ENCODE results near the gene COL6A1.
"Not testable (repeated sequence)": the region's sequence is repeated elsewhere in the genome, so short reads cannot be mapped to it uniquely, and the experiment has no call there.

The COL6A1 gene

GRCh38 chr21:46005894-46006546 lies 24.4 kb downstream of the COL6A1 start:
- not testable (repeated sequence) for DNase-seq (ENCODE audit: low spot score)

GRCh38 chr21:46006547-46007491 lies 25.2 kb downstream of the COL6A1 start:
- DNase-seq (ENCODE audit: low spot score) = no peak

GRCh38 chr21:46007492-46007868 lies 25.9 kb downstream of the COL6A1 start:
- no peak for DNase-seq (ENCODE audit: low spot score)

GRCh38 chr21:46008893-46009621 lies 27.5 kb downstream of the COL6A1 start:
- no peak for DNase-seq (ENCODE audit: low spot score)

- DNase-seq (ENCODE audit: low spot score) = no peak
Measured at GRCh38 chr21:46009951-46010705, 28.6 kb downstream of the COL6A1 start.

- no peak for DNase-seq (ENCODE audit: low spot score)
Measured at GRCh38 chr21:46011267-46011967, 29.8 kb downstream of the COL6A1 start.

- DNase-seq (ENCODE audit: low spot score) = no peak
Measured at GRCh38 chr21:46012154-46012553, 30.6 kb downstream of the COL6A1 start.

GRCh38 chr21:46014828-46015227 lies 33.3 kb downstream of the COL6A1 start:
- DNase-seq (ENCODE audit: low spot score) = no peak

GRCh38 chr21:46017148-46017547 lies 35.6 kb downstream of the COL6A1 start:
- no peak for DNase-seq (ENCODE audit: low spot score)

- no peak for DNase-seq (ENCODE audit: low spot score)
Measured at GRCh38 chr21:46017695-46018094, 36.1 kb downstream of the COL6A1 start.

- no peak for DNase-seq (ENCODE audit: low spot score)
Measured at GRCh38 chr21:46018615-46019014, 37.0 kb downstream of the COL6A1 start.

- no peak for DNase-seq (ENCODE audit: low spot score)
Measured at GRCh38 chr21:46020581-46020980, 39.0 kb downstream of the COL6A1 start.

GRCh38 chr21:46021398-46021797 lies 39.8 kb downstream of the COL6A1 start:
- DNase-seq (ENCODE audit: low spot score) = no peak

- peak; percentile 74 for DNase-seq (ENCODE audit: low spot score)
Measured at GRCh38 chr21:46021978-46022544, 40.5 kb downstream of the COL6A1 start.

- peak; percentile 58 for DNase-seq (ENCODE audit: low spot score)
Measured at GRCh38 chr21:46022551-46023525, 41.3 kb downstream of the COL6A1 start.

- DNase-seq (ENCODE audit: low spot score) = no peak
Measured at GRCh38 chr21:46023555-46023954, 42.0 kb downstream of the COL6A1 start.

- DNase-seq (ENCODE audit: low spot score) = no peak
Measured at GRCh38 chr21:46024141-46024540, 42.6 kb downstream of the COL6A1 start.

- DNase-seq (ENCODE audit: low spot score) = no peak
Measured at GRCh38 chr21:46025113-46025770, 43.7 kb downstream of the COL6A1 start.

- no peak for DNase-seq (ENCODE audit: low spot score)
Measured at GRCh38 chr21:46027851-46028493, 46.4 kb downstream of the COL6A1 start.

All from AG08396 (cell line).